Stimulated activated effector memory CD8-positive, alpha-beta T cell treated with anti-CD3 and anti-CD28 coated beads, Interleukin-12 subunit alpha, Interleukin-12 subunit beta, amount 100 ng/mL, for 72 hours (primary cell): ENCODE data around the gene KIAA0825.

ENCODE experiments used
- ATAC-seq: fragments of 150-1000 bp; cut with Tn5 transposase; 2 replicates; pipeline ENCODE4 v1.10.0; 2021
- DNase-seq, 2 donors: peaks; one replicate each; pipeline ENCODE4 v3.0.0; 2021 to 2022; ENCODE audit warnings: low spot score in 2 of 2
- H3K27ac Mint-ChIP-seq: one replicate; pipeline ENCODE4 v1.8.0; 2022; ENCODE audit warnings: mild to moderate bottlenecking, mixed read lengths
- H3K36me3 Mint-ChIP-seq: one replicate; pipeline ENCODE4 v1.8.0; 2022; ENCODE audit warnings: mild to moderate bottlenecking, mixed read lengths
- H3K4me1 Mint-ChIP-seq: one replicate; pipeline ENCODE4 v1.8.0; 2022; ENCODE audit warnings: mixed read lengths
- H3K4me3 Mint-ChIP-seq: one replicate; pipeline ENCODE4 v1.8.0; 2022; ENCODE audit warnings: mild to moderate bottlenecking, mixed read lengths
- H3K9me3 Mint-ChIP-seq: one replicate; pipeline ENCODE4 v1.8.0; 2022; ENCODE audit warnings: mixed read lengths

KIAA0825 gene

GRCh38 chr5:94618493-94619328 is at the start of gene KIAA0825, which contains the start of gene SLF1:
Gene KIAA0825 (minus strand): TSS chr5:94618604. CDS start chr5:94537126, 81,478 bp downstream.
Gene SLF1 (plus strand): TSS chr5:94618669. CDS start chr5:94628811, 10,142 bp downstream.
- Mint-ChIP-seq H3K27ac (peak within 1 kb of the TSS; percentile 94), H3K4me1 (peaks cover 32% of the 10 kb centered on the region), H3K36me3 (peaks cover 5% of the 10 kb centered on the region), H3K9me3 (no peaks in the 10 kb centered on the region), H3K4me3 (peak within 1 kb of the TSS; percentile 98)
- peak; percentile 96 for ATAC-seq
- peak; percentile 71 to 91 for DNase-seq

GRCh38 chr5:94667937-94668336 is 49.5 kb upstream of the KIAA0825 start:
- ATAC-seq, result no peak

GRCh38 chr5:94661086-94661485 is 42.7 kb upstream of the KIAA0825 start:
- H3K27ac Mint-ChIP-seq, result peak overlapping the region; percentile 23
- peaks cover 78% of the 10 kb centered on the region for H3K36me3 Mint-ChIP-seq
- H3K9me3 Mint-ChIP-seq, result peaks cover 25% of the 10 kb centered on the region
- ATAC-seq (no peak), DNase-seq (no peak)
- no peaks in the 10 kb centered on the region for H3K4me1 Mint-ChIP-seq
- no peak overlapping the region for H3K4me3 Mint-ChIP-seq

More at GRCh38 chr5:94667937-94668336, 49.5 kb upstream of the KIAA0825 start:
- H3K4me3 Mint-ChIP-seq, result no peak overlapping the region
- peaks cover 91% of the 10 kb centered on the region for H3K36me3 Mint-ChIP-seq
- no peak overlapping the region for H3K27ac Mint-ChIP-seq
- no peak for DNase-seq
- H3K4me1 Mint-ChIP-seq, result peaks cover 7% of the 10 kb centered on the region
- no peaks in the 10 kb centered on the region for H3K9me3 Mint-ChIP-seq

GRCh38 chr5:94660506-94660905 is 42.1 kb upstream of the KIAA0825 start:
- Mint-ChIP-seq H3K4me1 (no peaks in the 10 kb centered on the region), H3K36me3 (peaks cover 78% of the 10 kb centered on the region), H3K9me3 (peaks cover 26% of the 10 kb centered on the region)

DNA sequence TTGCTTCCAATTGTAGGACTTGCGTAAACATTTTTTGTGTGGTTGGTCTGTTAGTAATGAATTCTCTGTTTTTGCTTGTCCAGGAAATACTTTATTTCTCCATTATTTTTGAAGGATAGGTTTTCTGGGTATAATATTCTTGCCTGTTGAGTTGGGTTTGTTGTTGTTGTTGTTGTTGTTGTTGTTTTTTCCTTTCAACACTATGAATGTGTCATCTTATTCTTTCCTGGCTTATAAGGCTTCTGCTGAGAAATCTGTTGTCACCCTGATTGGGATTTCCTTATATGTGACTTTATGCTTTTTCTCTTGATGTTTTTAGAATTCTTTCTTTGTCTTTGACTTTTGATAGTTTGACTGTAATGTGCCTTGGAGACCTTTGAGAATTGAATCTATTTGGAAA is 39.9 kb upstream of the KIAA0825 start:
- no peak for ATAC-seq
- H3K27ac Mint-ChIP-seq, result no peak overlapping the region
- no peak overlapping the region for H3K4me3 Mint-ChIP-seq
- no peak for DNase-seq
- peaks cover 78% of the 10 kb centered on the region for H3K36me3 Mint-ChIP-seq
- H3K9me3 Mint-ChIP-seq, result peaks cover 33% of the 10 kb centered on the region
- no peaks in the 10 kb centered on the region for H3K4me1 Mint-ChIP-seq

More at GRCh38 chr5:94660506-94660905, 42.1 kb upstream of the KIAA0825 start:
- ATAC-seq (no peak), DNase-seq (no peak)
- Mint-ChIP-seq H3K27ac (no peak overlapping the region), H3K4me3 (no peak overlapping the region)

GRCh38 chr5:94649874-94650273 is 31.5 kb upstream of the KIAA0825 start:
- H3K9me3 Mint-ChIP-seq, result peaks cover under 1% of the 10 kb centered on the region
- no peak overlapping the region for H3K27ac Mint-ChIP-seq
- ATAC-seq, result no peak
- DNase-seq, result no peak
- H3K36me3 Mint-ChIP-seq, result peaks cover 43% of the 10 kb centered on the region
- H3K4me1 Mint-ChIP-seq, result peaks cover 1% of the 10 kb centered on the region
- no peak overlapping the region for H3K4me3 Mint-ChIP-seq

DNA sequence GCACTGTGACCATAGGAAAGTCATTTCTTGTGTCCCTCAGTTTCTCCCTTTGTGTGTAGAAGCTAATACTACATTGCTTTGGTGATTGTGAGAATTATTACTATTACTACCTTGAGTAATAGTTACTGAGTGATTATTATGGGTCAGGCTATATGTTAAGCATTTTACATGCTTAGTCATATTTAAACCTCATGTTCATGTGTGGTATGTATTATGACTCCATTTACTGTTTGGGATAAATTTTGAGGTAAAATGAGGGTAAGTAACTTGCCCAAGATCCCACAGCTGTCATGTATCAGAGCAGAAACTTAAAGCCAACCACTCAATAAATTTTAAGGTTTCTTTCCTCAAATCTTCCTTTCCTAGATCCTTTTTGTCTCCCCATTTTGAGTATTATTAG is 28.4 kb upstream of the KIAA0825 start:
- H3K4me3 Mint-ChIP-seq, result no peak overlapping the region
- no peak overlapping the region for H3K27ac Mint-ChIP-seq
- ATAC-seq, result peak; percentile 72
- peaks cover 18% of the 10 kb centered on the region for H3K36me3 Mint-ChIP-seq
- no peaks in the 10 kb centered on the region for H3K9me3 Mint-ChIP-seq
- H3K4me1 Mint-ChIP-seq, result peaks cover 12% of the 10 kb centered on the region
- no peak for DNase-seq

GRCh38 chr5:94645053-94645452 is 26.6 kb upstream of the KIAA0825 start:
- Mint-ChIP-seq H3K4me3 (no peak overlapping the region), H3K4me1 (peaks cover 12% of the 10 kb centered on the region), H3K9me3 (peaks cover 8% of the 10 kb centered on the region), H3K36me3 (peaks cover 19% of the 10 kb centered on the region), H3K27ac (no peak overlapping the region)
- ATAC-seq, result peak; percentile 64
- DNase-seq, result no peak

- Mint-ChIP-seq H3K36me3 (peaks cover 44% of the 10 kb centered on the region), H3K4me3 (no peak overlapping the region), H3K9me3 (peaks cover 20% of the 10 kb centered on the region), H3K27ac (no peak overlapping the region), H3K4me1 (peaks cover 28% of the 10 kb centered on the region)
- ATAC-seq, result no peak
- no peak for DNase-seq
Measured at GRCh38 chr5:94640176-94640575, 21.8 kb upstream of the KIAA0825 start.

DNA sequence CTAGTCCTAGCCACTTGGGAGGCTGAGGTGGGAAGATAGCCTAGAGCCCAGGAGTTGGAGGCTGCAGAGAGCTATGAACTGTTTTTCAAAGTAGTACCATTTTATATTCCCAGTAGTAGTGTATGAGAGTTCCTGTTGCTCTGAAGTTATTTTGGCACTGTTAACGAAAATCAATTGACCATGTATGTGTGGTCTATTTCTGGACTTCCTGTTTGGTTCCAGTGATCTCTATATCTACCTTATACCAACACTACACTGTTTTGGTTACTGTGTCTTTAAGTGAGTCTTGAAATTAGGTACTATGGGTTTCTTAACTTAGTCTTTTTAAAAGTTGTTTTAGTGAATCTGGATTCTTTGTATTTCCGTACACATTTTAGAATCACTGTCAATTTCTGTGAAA is 13.6 kb upstream of the KIAA0825 start:
- no peak overlapping the region for H3K4me3 Mint-ChIP-seq
- H3K9me3 Mint-ChIP-seq, result peaks cover 5% of the 10 kb centered on the region
- ATAC-seq, result no peak
- H3K4me1 Mint-ChIP-seq, result peaks cover 19% of the 10 kb centered on the region
- no peak for DNase-seq
- peaks cover 72% of the 10 kb centered on the region for H3K36me3 Mint-ChIP-seq
- H3K27ac Mint-ChIP-seq, result peak overlapping the region; percentile 62

DNA sequence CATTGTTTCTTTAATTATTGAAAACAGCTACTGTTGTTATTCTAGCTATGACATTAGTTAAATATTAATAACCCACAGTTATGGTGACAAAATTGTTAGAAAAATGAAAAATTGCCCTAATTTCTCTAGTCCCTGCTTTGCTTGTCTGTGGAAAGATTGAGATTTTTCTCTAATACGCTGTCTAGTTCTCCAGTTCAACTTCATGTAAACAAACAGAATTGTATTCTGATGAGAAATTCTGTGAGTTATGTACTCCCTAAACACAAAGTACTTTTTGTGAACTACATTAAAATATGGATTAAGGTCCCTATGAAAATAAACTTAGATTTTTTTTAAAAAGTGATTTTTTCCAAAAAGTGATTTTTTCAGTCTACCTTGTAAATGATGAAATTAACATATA is 8.8 kb upstream of the KIAA0825 start:
- no peak for ATAC-seq
- Mint-ChIP-seq H3K27ac (no peak overlapping the region), H3K4me1 (peaks cover 15% of the 10 kb centered on the region)

DNA sequence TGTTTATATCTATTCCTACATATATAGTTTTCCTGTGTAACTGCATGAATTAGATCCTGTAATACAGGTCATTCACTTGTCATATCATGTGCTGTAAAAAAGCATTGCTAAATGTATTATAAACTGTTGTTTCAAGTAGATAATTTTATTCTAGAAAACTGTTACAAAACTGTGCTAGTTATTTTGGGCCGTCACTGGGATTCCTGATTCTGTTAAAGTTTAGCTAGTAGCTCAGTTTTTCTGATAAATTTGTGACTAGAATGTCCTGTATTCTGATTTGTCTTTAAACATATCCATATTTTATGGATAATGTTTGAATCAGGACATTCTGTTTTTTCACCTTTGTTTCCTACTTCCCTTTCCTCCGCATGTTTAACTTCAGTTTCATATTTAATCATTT is 5.5 kb upstream of the KIAA0825 start:
- peaks cover 6% of the 10 kb centered on the region for H3K36me3 Mint-ChIP-seq
- no peak overlapping the region for H3K27ac Mint-ChIP-seq

More for the DNA sequence above, 8.8 kb upstream of the KIAA0825 start:
- H3K36me3 Mint-ChIP-seq, result peaks cover 39% of the 10 kb centered on the region
- H3K4me3 Mint-ChIP-seq, result no peak overlapping the region
- H3K9me3 Mint-ChIP-seq, result no peaks in the 10 kb centered on the region
- no peak for DNase-seq

DNA sequence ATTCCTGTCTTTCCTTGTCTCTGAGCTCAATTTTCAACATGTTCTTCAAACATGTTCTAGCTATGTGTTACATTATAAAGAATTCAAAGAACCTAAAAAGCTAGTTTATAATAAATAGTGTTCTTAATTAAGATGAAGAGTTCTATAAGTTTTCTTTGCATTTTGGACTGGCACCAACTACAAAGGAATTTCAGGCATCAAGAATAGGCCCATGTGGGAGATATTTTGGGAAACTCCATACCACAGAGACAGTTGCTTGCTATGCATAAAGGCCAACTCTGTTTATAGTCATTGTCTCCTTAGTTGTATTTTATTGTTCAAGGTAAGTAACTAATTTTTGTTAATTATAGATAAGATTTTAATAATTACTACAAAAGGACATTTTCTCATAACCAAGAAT is 4.6 kb upstream of the KIAA0825 start:
- Mint-ChIP-seq H3K36me3 (peaks cover 5% of the 10 kb centered on the region), H3K9me3 (no peaks in the 10 kb centered on the region), H3K27ac (no peak overlapping the region), H3K4me1 (peaks cover 36% of the 10 kb centered on the region), H3K4me3 (no peak overlapping the region)
- no peak for DNase-seq
- no peak for ATAC-seq

More for the DNA sequence above, 5.5 kb upstream of the KIAA0825 start:
- Mint-ChIP-seq H3K4me1 (peaks cover 36% of the 10 kb centered on the region), H3K9me3 (no peaks in the 10 kb centered on the region), H3K4me3 (no peak overlapping the region)
- ATAC-seq (no peak), DNase-seq (no peak)

DNA sequence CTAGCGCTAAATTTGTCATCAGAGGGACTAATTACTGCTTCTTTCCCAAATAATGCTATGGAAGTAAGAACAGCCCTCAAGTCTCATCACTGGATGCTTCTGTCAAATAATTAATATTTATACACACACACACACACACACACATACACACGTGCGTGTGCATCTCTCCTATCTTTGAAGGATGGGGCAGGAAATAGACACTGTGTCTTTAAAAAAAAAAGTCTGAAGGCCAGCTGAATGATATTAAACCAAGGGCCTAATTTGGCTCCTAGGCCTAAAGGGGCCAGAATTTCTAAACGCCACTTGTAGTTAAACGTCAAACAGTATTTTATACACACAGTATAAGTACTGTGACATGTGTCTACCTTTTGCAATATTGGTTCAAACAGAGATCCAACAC is 3.4 kb upstream of the KIAA0825 start:
- Mint-ChIP-seq H3K9me3 (no peaks in the 10 kb centered on the region), H3K27ac (peak overlapping the region; percentile 43), H3K4me3 (peak overlapping the region; percentile 42), H3K36me3 (peaks cover 5% of the 10 kb centered on the region), H3K4me1 (peaks cover 36% of the 10 kb centered on the region)
- ATAC-seq (no peak), DNase-seq (no peak)

- ATAC-seq (no peak), DNase-seq (no peak)
- peak overlapping the region; percentile 94 for H3K27ac Mint-ChIP-seq
- peak overlapping the region; percentile 98 for H3K4me3 Mint-ChIP-seq
- peaks cover 5% of the 10 kb centered on the region for H3K36me3 Mint-ChIP-seq
- H3K4me1 Mint-ChIP-seq, result peaks cover 36% of the 10 kb centered on the region
- H3K9me3 Mint-ChIP-seq, result no peaks in the 10 kb centered on the region
Measured at GRCh38 chr5:94620256-94620655, 1.9 kb upstream of the KIAA0825 start.

DNA sequence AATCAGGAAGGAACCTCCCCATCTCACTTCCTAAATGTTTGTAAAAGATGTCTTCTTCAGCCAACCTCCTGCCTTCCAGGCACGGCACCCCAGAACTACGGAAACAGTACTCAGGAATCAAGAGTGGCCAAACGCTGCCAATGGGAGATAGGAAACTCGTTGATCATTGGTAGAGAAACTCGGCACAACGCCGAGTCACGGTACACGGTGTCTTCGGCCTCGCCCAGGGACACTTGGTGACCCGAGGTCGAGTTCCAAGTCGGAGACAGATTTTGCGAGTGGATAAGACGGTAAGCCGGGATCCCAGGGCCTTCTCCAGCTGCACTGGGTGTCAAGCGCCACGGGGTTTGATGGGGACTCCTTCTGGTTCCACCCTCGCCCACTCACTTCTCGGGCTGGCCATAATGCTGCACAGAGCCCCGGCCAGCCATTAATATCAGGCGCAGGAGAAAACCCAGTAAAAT is 343 bp downstream of the KIAA0825 start:
- Mint-ChIP-seq H3K27ac (peak overlapping the region; percentile 94), H3K4me1 (peaks cover 27% of the 10 kb centered on the region), H3K9me3 (no peaks in the 10 kb centered on the region), H3K36me3 (peaks cover 5% of the 10 kb centered on the region), H3K4me3 (peak overlapping the region; percentile 98)
- no peak for DNase-seq
- peak; percentile 31 for ATAC-seq
